GM19239 (cell line): ENCODE measurements around the gene TCF12.

ENCODE experiments used
- DNase-seq: peaks from one replicate; pipeline ENCODE4 v3.0.0; 2011; ENCODE audit warnings: low spot score; ENCODE audit not compliant: insufficient read length
- FAIRE-seq: peaks from 2 replicates; lab custom pipeline; 2011; peaks lifted over from hg19 to GRCh38; lab: Jason Lieb, UNC

The TCF12 gene

GRCh38 chr15:57190208-57190607 lies 271.8 kb downstream of the TCF12 start:
- DNase-seq (no peak), FAIRE-seq (peak; percentile 60)

GRCh38 chr15:57193161-57193560 lies 274.7 kb downstream of the TCF12 start:
- DNase-seq (no peak), FAIRE-seq (no peak)

GRCh38 chr15:57195326-57195725 lies 276.9 kb downstream of the TCF12 start:
- DNase-seq = no peak
- no peak for FAIRE-seq

GRCh38 chr15:57196865-57197264 lies 278.4 kb downstream of the TCF12 start:
- FAIRE-seq = no peak
- DNase-seq = no peak

- DNase-seq = no peak
- FAIRE-seq = no peak
Measured at GRCh38 chr15:57198131-57198530, 279.7 kb downstream of the TCF12 start.

GRCh38 chr15:57198654-57199291 lies 280.3 kb downstream of the TCF12 start:
- FAIRE-seq (no peak), DNase-seq (no peak)

- FAIRE-seq (no peak), DNase-seq (no peak)
Measured at GRCh38 chr15:57201578-57201977, 283.1 kb downstream of the TCF12 start.

- DNase-seq = no peak
Measured at GRCh38 chr15:57203906-57204305, 285.5 kb downstream of the TCF12 start.

GRCh38 chr15:57205027-57205855 lies 286.8 kb downstream of the TCF12 start:
- peak; percentile 4 for FAIRE-seq
- no peak for DNase-seq

More at GRCh38 chr15:57203906-57204305, 285.5 kb downstream of the TCF12 start:
- no peak for FAIRE-seq

- FAIRE-seq (no peak), DNase-seq (no peak)
Measured at GRCh38 chr15:57205996-57206395, 287.6 kb downstream of the TCF12 start.

GRCh38 chr15:57213862-57214261 lies 295.4 kb downstream of the TCF12 start:
- DNase-seq = no peak

GRCh38 chr15:57215326-57215725 lies 296.9 kb downstream of the TCF12 start:
- FAIRE-seq = no peak
- no peak for DNase-seq

More at GRCh38 chr15:57213862-57214261, 295.4 kb downstream of the TCF12 start:
- peak; percentile 91 for FAIRE-seq

- FAIRE-seq (no peak), DNase-seq (no peak)
Measured at GRCh38 chr15:57215881-57216280, 297.4 kb downstream of the TCF12 start.

GRCh38 chr15:57216288-57216687 lies 297.8 kb downstream of the TCF12 start:
- DNase-seq (no peak), FAIRE-seq (no peak)

GRCh38 chr15:57217778-57218598 lies 299.5 kb downstream of the TCF12 start:
- no peak for DNase-seq

GRCh38 chr15:57218826-57219576 lies 300.6 kb downstream of the TCF12 start:
- DNase-seq (no peak), FAIRE-seq (peak; percentile 53)

More at GRCh38 chr15:57217778-57218598, 299.5 kb downstream of the TCF12 start:
- FAIRE-seq = no peak

- FAIRE-seq (peak; percentile 35), DNase-seq (no peak)
Measured at GRCh38 chr15:57220205-57220604, 301.8 kb downstream of the TCF12 start.

GRCh38 chr15:57221134-57221533 lies 302.7 kb downstream of the TCF12 start:
- DNase-seq (no peak), FAIRE-seq (no peak)

GRCh38 chr15:57223345-57223744 lies 304.9 kb downstream of the TCF12 start:
- FAIRE-seq (no peak), DNase-seq (no peak)

- DNase-seq = no peak
- FAIRE-seq = no peak
Measured at GRCh38 chr15:57223887-57224286, 305.4 kb downstream of the TCF12 start.
